ENCODE results near the gene TNPO3. TPM values are rescaled to one million over a fixed set of nuclear protein-coding genes. Genes with fewer than 3 reads are reported as not detected.
"Not testable (repeated sequence)": the region's sequence is repeated elsewhere in the genome, so short reads cannot be mapped to it uniquely, and the experiment has no call there.

Gene TNPO3
- polyA plus RNA-seq, 1 of the 3 experiments (the other 2 are of a cell fraction), result 27.8 TPM

DNA sequence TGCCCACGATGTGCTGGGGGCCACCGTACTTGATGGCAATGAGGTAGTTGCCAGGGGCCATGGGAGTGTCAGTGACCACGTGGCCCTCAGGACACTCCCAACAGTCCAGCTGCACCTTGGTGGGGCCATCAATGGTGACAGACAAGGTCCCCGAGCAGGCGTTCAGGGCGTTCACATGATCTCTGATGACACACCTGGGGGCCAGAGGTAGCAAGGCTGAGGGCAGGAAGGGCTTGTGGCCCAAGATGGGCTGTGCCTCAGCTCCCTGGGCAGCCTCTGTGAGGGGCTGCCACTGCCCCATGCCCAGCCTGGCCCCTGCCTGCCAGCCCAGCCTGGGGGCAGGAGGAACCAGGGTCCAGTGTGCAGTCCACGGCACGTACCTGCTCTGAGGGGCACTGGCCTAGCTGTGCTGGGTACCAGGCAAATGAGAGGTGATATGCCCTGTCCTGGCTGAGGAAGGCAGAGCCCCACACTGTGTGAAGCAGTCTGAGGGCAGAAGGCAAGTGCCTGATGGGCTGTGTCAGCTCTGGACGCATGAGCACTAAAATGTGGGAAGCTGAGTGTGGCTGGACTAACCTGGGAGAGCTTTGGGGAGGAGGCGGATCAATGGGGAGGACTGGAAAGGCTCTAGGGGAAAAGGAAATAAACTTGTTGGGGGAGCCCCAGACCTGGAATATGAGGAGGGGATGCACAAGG is 140.9 kb downstream of the TNPO3 start:
- no peak overlapping the region for H2AFZ ChIP-seq (ENCODE audit: low read depth)
- TF ChIP-seq NFIC (IDR thresholded peaks at IDR 0.05; ENCODE audit: borderline replicate concordance) (no peak), RAD21 (IDR thresholded peaks at IDR 0.05; ENCODE audit: low read length) (no peak), RCOR1 (IDR thresholded peaks at IDR 0.05; ENCODE audit: low read length) (no peak)
- TF ChIP-seq, protein P1, sequence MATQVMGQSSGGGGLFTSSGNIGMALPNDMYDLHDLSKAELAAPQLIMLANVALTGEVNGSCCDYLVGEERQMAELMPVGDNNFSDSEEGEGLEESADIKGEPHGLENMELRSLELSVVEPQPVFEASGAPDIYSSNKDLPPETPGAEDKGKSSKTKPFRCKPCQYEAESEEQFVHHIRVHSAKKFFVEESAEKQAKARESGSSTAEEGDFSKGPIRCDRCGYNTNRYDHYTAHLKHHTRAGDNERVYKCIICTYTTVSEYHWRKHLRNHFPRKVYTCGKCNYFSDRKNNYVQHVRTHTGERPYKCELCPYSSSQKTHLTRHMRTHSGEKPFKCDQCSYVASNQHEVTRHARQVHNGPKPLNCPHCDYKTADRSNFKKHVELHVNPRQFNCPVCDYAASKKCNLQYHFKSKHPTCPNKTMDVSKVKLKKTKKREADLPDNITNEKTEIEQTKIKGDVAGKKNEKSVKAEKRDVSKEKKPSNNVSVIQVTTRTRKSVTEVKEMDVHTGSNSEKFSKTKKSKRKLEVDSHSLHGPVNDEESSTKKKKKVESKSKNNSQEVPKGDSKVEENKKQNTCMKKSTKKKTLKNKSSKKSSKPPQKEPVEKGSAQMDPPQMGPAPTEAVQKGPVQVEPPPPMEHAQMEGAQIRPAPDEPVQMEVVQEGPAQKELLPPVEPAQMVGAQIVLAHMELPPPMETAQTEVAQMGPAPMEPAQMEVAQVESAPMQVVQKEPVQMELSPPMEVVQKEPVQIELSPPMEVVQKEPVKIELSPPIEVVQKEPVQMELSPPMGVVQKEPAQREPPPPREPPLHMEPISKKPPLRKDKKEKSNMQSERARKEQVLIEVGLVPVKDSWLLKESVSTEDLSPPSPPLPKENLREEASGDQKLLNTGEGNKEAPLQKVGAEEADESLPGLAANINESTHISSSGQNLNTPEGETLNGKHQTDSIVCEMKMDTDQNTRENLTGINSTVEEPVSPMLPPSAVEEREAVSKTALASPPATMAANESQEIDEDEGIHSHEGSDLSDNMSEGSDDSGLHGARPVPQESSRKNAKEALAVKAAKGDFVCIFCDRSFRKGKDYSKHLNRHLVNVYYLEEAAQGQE (IDR thresholded peaks at IDR 0.05; ENCODE audit: low read depth, low read length), result no peak
- CTCF ChIA-PET, result interaction anchor here (1.5 to 2.2 kb wide), 4 partner anchors 10 to 178 kb away, joined by 4 to 8 read pairs (median 6); no protein-coding TSS in a partner anchor
- H3K79me2 ChIP-seq (ENCODE audit: insufficient read depth), result no peaks in the 10 kb centered on the region
- DNase-seq, result peak; percentile 37
- H3K27me3 ChIP-seq (ENCODE audit: insufficient read depth), result peaks cover 17% of the 10 kb centered on the region
- no peak overlapping the region for H3K4me2 ChIP-seq
- no peaks in the 10 kb centered on the region for H3F3A ChIP-seq (replicated peaks; ENCODE audit: insufficient read depth)
- no peak overlapping the region for H3K4me3 ChIP-seq (ENCODE audit: low read depth in 2 of 2, low read length in 1 of 2)
- no peak overlapping the region for H3K9ac ChIP-seq
- peaks cover 0 to 4% of the 10 kb centered on the region in 2 experiments; a peak in 1 of 4 replicates for H3K4me1 ChIP-seq (ENCODE audit: control insufficient read depth in 1 of 2, insufficient read depth in 2 of 2, low read depth in 1 of 2, low read length in 1 of 2)
- no peaks in the 10 kb centered on the region for H3K9me2 ChIP-seq
- H4K20me1 ChIP-seq (ENCODE audit: insufficient read depth), result no peaks in the 10 kb centered on the region
- no peak overlapping the region for H3K27ac ChIP-seq (ENCODE audit: low read depth in 2 of 2, low read length in 1 of 2)
- no peaks in the 10 kb centered on the region for H3K9me3 ChIP-seq
- no peaks in the 10 kb centered on the region for H3K36me3 ChIP-seq (replicated peaks in 1 of 2; ENCODE audit: control insufficient read depth in 1 of 2, insufficient read depth in 2 of 2, low read length in 1 of 2)
- WGBS (ENCODE audit: low lambda C conversion rate), result 59% methylated on average over 7 of the region's 10 CpGs
- POLR2A ChIA-PET, result no interaction called here

DNA sequence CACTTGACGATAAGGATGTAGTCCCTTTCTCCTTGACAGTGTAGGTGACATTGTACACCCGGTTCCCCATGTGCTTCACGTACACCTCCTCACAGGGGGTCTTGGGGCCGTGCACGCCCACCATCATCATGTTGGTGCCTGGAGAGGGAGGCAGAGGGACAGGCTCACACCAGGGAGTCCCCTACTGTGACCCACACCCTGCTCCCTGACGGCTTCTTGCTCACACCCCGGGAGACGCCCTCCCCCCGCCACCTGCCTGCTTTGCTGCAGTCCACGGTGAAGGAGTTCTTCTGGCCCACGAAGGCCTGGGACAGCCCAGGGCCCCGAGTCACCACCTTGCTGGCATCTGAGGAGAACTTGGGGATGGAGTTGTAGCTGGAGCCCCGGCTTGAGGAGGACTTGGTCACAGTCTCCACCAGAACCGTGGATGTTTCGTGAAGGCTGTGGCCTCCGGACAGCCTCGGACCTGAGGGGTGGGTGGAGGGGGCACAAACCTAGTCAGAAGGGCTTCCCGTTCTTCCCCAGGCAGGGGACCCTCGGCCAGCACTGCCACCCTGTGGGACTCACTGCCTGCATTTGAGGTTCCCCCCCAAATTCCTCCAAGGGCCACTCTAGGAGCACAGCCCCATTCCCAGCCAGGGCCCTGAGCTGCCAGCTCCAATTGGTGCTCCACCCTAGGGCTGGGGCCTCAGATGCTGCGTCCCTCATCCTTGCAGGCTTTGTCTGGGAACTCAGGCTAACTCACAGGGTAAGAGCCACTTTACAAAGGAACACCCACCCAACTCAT is 142.0 kb downstream of the TNPO3 start:
- DNase-seq; H3K4me1 ChIP-seq (ENCODE audit: control insufficient read depth in 1 of 2, insufficient read depth in 2 of 2, low read depth in 1 of 2, low read length in 1 of 2); POLR2A ChIA-PET; H3K4me2 ChIP-seq; H2AFZ ChIP-seq (ENCODE audit: low read depth); H3K36me3 ChIP-seq (replicated peaks in 1 of 2; ENCODE audit: control insufficient read depth in 1 of 2, insufficient read depth in 2 of 2, low read length in 1 of 2); H3K4me3 ChIP-seq (ENCODE audit: low read depth in 2 of 2, low read length in 1 of 2); H3F3A ChIP-seq (replicated peaks; ENCODE audit: insufficient read depth); H4K20me1 ChIP-seq (ENCODE audit: insufficient read depth); H3K9me2 ChIP-seq; H3K9me3 ChIP-seq; H3K27ac ChIP-seq (ENCODE audit: low read depth in 2 of 2, low read length in 1 of 2); H3K79me2 ChIP-seq (ENCODE audit: insufficient read depth); H3K9ac ChIP-seq: not testable (repeated sequence)
- CTCF ChIA-PET, result interaction anchor here (0.8 to 1.7 kb wide), 3 partner anchors 10 to 34 kb away, joined by 3 to 4 read pairs (median 4); no protein-coding TSS in a partner anchor
- 64% methylated on average over 5 of the region's 20 CpGs for WGBS (ENCODE audit: low lambda C conversion rate)
- H3K27me3 ChIP-seq (ENCODE audit: insufficient read depth), result peaks cover 13% of the 10 kb centered on the region; the same call in 1 of the 2 replicates

DNA sequence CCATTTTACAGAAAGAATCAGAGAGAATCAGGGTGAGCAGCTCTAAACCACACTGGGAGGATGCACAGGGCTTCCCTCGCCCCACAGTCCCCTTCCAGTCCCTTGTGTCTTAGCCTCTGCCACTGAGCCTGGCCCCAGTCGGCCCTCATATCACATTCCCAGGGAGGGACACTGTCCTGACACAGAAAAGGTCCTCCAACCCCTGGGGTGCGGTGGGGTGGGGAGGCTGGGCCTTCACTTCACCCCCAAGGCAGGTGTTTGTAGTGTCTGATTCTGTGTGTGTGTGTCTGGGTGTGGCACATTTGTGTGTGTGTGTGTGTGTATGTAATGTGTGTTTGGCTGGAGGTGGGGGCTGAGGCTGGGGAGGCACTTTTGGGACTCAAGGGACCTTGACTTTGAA is 142.6 kb downstream of the TNPO3 start:
- WGBS (ENCODE audit: low lambda C conversion rate), result 45% methylated on average over 3 of the region's 3 CpGs
- peak; percentile 24 for DNase-seq
- H3F3A ChIP-seq (replicated peaks; ENCODE audit: insufficient read depth), result no peaks in the 10 kb centered on the region
- H4K20me1 ChIP-seq (ENCODE audit: insufficient read depth), result no peaks in the 10 kb centered on the region
- H2AFZ ChIP-seq (ENCODE audit: low read depth), result no peak overlapping the region
- H3K4me3 ChIP-seq (ENCODE audit: low read depth in 2 of 2, low read length in 1 of 2), result no peak overlapping the region
- H3K4me1 ChIP-seq (ENCODE audit: control insufficient read depth in 1 of 2, insufficient read depth in 2 of 2, low read depth in 1 of 2, low read length in 1 of 2), result peaks cover 0 to 4% of the 10 kb centered on the region in 2 experiments; a peak in 1 of 4 replicates
- no peak overlapping the region for H3K27ac ChIP-seq (ENCODE audit: low read depth in 2 of 2, low read length in 1 of 2)
- H3K9ac ChIP-seq, result no peak overlapping the region
- CTCF ChIA-PET, result interaction anchor here (0.8 to 6.2 kb wide), 2 partner anchors 9 to 178 kb away, joined by 3 to 69 read pairs; no protein-coding TSS in a partner anchor
- H3K9me2 ChIP-seq, result no peaks in the 10 kb centered on the region
- no peaks in the 10 kb centered on the region for H3K9me3 ChIP-seq
- POLR2A ChIA-PET, result no interaction called here
- H3K79me2 ChIP-seq (ENCODE audit: insufficient read depth), result no peaks in the 10 kb centered on the region
- H3K36me3 ChIP-seq (replicated peaks in 1 of 2; ENCODE audit: control insufficient read depth in 1 of 2, insufficient read depth in 2 of 2, low read length in 1 of 2), result no peaks in the 10 kb centered on the region
- H3K27me3 ChIP-seq (ENCODE audit: insufficient read depth), result peaks cover 13% of the 10 kb centered on the region; the same call in 1 of the 2 replicates
- no peak overlapping the region for H3K4me2 ChIP-seq
- no peak for TF ChIP-seq RXRA (IDR thresholded peaks at IDR 0.05; ENCODE audit: borderline replicate concordance, low read depth)
- TF ChIP-seq, protein P2, sequence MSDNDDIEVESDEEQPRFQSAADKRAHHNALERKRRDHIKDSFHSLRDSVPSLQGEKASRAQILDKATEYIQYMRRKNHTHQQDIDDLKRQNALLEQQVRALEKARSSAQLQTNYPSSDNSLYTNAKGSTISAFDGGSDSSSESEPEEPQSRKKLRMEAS (IDR thresholded peaks at IDR 0.05; ENCODE audit: low read depth), result no peak
- no peak for TF ChIP-seq FOSL2 (IDR thresholded peaks at IDR 0.05; ENCODE audit: borderline replicate concordance, low read depth)
- TF ChIP-seq CHD2 (IDR thresholded peaks at IDR 0.05; ENCODE audit: low read length, partially characterized antibody), result no peak
- TF ChIP-seq GABPA (IDR thresholded peaks at IDR 0.05; ENCODE audit: low read depth), result no peak
- TF ChIP-seq FOXM1 (IDR thresholded peaks at IDR 0.05; ENCODE audit: low read depth), result no peak
- no peak for TF ChIP-seq RFX5 (IDR thresholded peaks at IDR 0.05; ENCODE audit: low read length)
- TF ChIP-seq TCF12 (IDR thresholded peaks at IDR 0.05), result no peak
- TF ChIP-seq, protein P1 (IDR thresholded peaks at IDR 0.05; ENCODE audit: low read depth, low read length), result no peak

Measured in SK-N-SH (cell line).